Measurements from ENCODE around the gene GAL3ST2. TPM values are rescaled to one million over a fixed set of nuclear protein-coding genes. Genes with fewer than 3 reads are reported as not detected.

GAL3ST2 gene
- polyA plus RNA-seq, 1 of the 3 experiments (the other 2 are of a cell fraction): 0.15 TPM

DNA sequence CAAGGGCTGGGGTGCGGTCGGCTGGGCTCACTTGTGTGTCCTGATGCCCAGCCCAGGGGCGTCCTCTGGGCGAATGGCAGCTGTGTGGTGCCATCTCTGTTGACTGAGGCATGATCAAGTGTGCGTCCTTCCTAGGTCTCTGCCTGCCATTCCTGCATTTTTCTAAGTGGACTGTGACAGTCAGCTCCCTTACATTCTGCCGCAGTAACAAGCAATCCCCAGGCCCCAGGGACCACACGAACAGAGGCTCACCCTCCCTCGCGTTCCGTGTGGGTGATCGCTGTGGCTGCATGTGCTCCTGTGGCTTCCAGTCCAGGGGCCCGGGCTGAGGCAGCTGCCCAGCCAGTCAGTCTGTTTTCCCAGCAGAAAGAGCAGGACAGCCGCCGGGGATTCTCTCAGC lies 24.4 kb upstream of the GAL3ST2 start:
- no peak overlapping the region for H3K9ac ChIP-seq
- H3K4me1 ChIP-seq (ENCODE audit: control insufficient read depth in 1 of 2, insufficient read depth in 2 of 2, low read depth in 1 of 2, low read length in 1 of 2): no peaks in the 10 kb centered on the region
- H3K79me2 ChIP-seq (ENCODE audit: insufficient read depth): no peaks in the 10 kb centered on the region
- H2AFZ ChIP-seq (ENCODE audit: low read depth): no peak overlapping the region
- no peak overlapping the region for H3K4me2 ChIP-seq
- ChIA-PET POLR2A (no interaction called here), CTCF (no interaction called here)
- H3K9me3 ChIP-seq: no peaks in the 10 kb centered on the region
- TF ChIP-seq FOXJ3 (CRISPR knock-in tag; IDR thresholded peaks at IDR 0.05) (no peak), TCF12 (IDR thresholded peaks at IDR 0.05) (no peak), RFX5 (IDR thresholded peaks at IDR 0.05; ENCODE audit: low read length) (no peak), MEF2A (IDR thresholded peaks at IDR 0.05; ENCODE audit: borderline replicate concordance, low read depth) (no peak), GATA2 (CRISPR knock-in tag; IDR thresholded peaks at IDR 0.05) (no peak), SMC3 (IDR thresholded peaks at IDR 0.05; ENCODE audit: low read depth, low read length) (no peak)
- TF ChIP-seq, protein P1, sequence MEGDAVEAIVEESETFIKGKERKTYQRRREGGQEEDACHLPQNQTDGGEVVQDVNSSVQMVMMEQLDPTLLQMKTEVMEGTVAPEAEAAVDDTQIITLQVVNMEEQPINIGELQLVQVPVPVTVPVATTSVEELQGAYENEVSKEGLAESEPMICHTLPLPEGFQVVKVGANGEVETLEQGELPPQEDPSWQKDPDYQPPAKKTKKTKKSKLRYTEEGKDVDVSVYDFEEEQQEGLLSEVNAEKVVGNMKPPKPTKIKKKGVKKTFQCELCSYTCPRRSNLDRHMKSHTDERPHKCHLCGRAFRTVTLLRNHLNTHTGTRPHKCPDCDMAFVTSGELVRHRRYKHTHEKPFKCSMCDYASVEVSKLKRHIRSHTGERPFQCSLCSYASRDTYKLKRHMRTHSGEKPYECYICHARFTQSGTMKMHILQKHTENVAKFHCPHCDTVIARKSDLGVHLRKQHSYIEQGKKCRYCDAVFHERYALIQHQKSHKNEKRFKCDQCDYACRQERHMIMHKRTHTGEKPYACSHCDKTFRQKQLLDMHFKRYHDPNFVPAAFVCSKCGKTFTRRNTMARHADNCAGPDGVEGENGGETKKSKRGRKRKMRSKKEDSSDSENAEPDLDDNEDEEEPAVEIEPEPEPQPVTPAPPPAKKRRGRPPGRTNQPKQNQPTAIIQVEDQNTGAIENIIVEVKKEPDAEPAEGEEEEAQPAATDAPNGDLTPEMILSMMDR (IDR thresholded peaks at IDR 0.05): no peak
- DNase-seq: no peak
- H3K9me2 ChIP-seq: no peaks in the 10 kb centered on the region
- no peaks in the 10 kb centered on the region for H4K20me1 ChIP-seq (ENCODE audit: insufficient read depth)
- no peaks in the 10 kb centered on the region for H3K27me3 ChIP-seq (ENCODE audit: insufficient read depth)
- WGBS (ENCODE audit: low lambda C conversion rate): 97% methylated on average over 10 of the region's 14 CpGs
- no peak overlapping the region for H3K27ac ChIP-seq (ENCODE audit: low read depth in 2 of 2, low read length in 1 of 2)
- no peaks in the 10 kb centered on the region for H3F3A ChIP-seq (replicated peaks; ENCODE audit: insufficient read depth)
- H3K36me3 ChIP-seq (replicated peaks in 1 of 2; ENCODE audit: control insufficient read depth in 1 of 2, insufficient read depth in 2 of 2, low read length in 1 of 2): peaks cover 4 to 32% of the 10 kb centered on the region in 2 experiments
- no peak overlapping the region for H3K4me3 ChIP-seq (ENCODE audit: low read depth in 2 of 2, low read length in 1 of 2)

DNA sequence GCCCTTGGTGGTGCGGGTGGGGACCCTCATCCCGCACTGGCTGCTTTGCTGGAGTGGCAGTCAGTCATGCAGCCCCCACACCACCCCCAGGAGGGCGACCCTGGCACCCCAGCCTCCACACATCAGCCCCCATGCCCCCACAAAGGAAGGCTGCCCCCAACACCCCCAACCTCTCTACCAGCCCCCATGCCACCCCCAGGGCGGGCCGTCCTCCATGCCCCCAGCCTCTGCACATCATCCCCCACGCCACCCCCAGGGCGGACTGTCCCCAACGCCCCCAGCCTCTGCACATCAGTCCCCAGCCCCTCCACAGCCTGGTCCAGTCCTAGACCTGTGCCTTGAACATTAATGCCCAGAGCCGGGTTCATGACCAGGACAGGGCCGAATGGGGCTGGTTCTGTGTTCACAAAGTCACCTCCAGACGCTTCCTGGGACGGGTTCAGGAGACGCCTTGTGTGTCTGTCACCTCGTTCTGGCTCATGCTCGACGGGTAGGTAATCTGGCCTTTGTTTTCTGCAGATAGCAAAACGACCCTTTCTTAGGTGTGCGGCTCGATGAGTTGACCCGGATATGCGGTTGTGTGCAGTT lies 23.8 kb upstream of the GAL3ST2 start:
- Histone ChIP-seq H3K9ac (no peak overlapping the region), H3K4me2 (no peak overlapping the region), H3K27me3 (ENCODE audit: insufficient read depth) (no peaks in the 10 kb centered on the region), H3K9me3 (no peaks in the 10 kb centered on the region), H3K4me1 (ENCODE audit: control insufficient read depth in 1 of 2, insufficient read depth in 2 of 2, low read depth in 1 of 2, low read length in 1 of 2) (no peaks in the 10 kb centered on the region), H4K20me1 (ENCODE audit: insufficient read depth) (no peaks in the 10 kb centered on the region), H3K36me3 (replicated peaks in 1 of 2; ENCODE audit: control insufficient read depth in 1 of 2, insufficient read depth in 2 of 2, low read length in 1 of 2) (peaks cover 4 to 32% of the 10 kb centered on the region in 2 experiments), H3K79me2 (ENCODE audit: insufficient read depth) (no peaks in the 10 kb centered on the region), H3K4me3 (ENCODE audit: low read depth in 2 of 2, low read length in 1 of 2) (no peak overlapping the region), H3K9me2 (no peaks in the 10 kb centered on the region), H2AFZ (ENCODE audit: low read depth) (no peak overlapping the region), H3F3A (replicated peaks; ENCODE audit: insufficient read depth) (no peaks in the 10 kb centered on the region), H3K27ac (ENCODE audit: low read depth in 2 of 2, low read length in 1 of 2) (no peak overlapping the region)
- TF ChIP-seq GABPA (IDR thresholded peaks at IDR 0.05; ENCODE audit: low read depth): no peak
- 95% methylated on average over 19 of the region's 21 CpGs for WGBS (ENCODE audit: low lambda C conversion rate)
- ChIA-PET CTCF (no interaction called here), POLR2A (no interaction called here)
- no peak for DNase-seq

DNA sequence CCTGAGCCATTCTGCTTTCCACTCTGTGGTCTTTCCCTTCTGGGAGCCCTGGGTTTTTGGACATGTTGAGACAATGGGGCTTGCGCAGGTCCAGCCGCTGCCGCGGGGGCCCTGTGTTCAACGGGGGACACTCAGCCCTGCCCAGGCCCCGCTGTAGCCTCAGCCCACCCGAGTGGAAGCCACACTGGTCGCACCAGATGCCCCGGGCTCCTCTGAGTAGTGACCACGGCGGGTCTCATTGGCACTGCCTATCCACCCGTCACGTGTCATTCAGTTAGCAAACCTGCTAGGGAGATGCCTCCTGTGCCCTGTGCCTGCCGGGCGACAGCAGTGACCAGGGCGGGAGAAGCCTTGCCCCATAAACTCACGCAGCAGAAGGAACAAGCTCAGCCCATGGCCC lies 23.1 kb upstream of the GAL3ST2 start:
- Histone ChIP-seq H3K79me2 (ENCODE audit: insufficient read depth) (no peaks in the 10 kb centered on the region), H3K36me3 (replicated peaks in 1 of 2; ENCODE audit: control insufficient read depth in 1 of 2, insufficient read depth in 2 of 2, low read length in 1 of 2) (peaks cover 4 to 32% of the 10 kb centered on the region in 2 experiments), H3K27ac (ENCODE audit: low read depth in 2 of 2, low read length in 1 of 2) (no peak overlapping the region), H3K9me3 (no peaks in the 10 kb centered on the region), H3K9me2 (no peaks in the 10 kb centered on the region), H3K4me1 (ENCODE audit: control insufficient read depth in 1 of 2, insufficient read depth in 2 of 2, low read depth in 1 of 2, low read length in 1 of 2) (no peaks in the 10 kb centered on the region), H3K27me3 (ENCODE audit: insufficient read depth) (no peaks in the 10 kb centered on the region), H4K20me1 (ENCODE audit: insufficient read depth) (no peaks in the 10 kb centered on the region), H3K4me2 (no peak overlapping the region), H3K9ac (no peak overlapping the region), H3F3A (replicated peaks; ENCODE audit: insufficient read depth) (peaks cover 4% of the 10 kb centered on the region), H3K4me3 (ENCODE audit: low read depth in 2 of 2, low read length in 1 of 2) (no peak overlapping the region), H2AFZ (ENCODE audit: low read depth) (no peak overlapping the region)
- DNase-seq: no peak
- POLR2A ChIA-PET: no interaction called here
- CTCF ChIA-PET: no interaction called here
- TF ChIP-seq RCOR1 (IDR thresholded peaks at IDR 0.05; ENCODE audit: low read length): no peak
- TF ChIP-seq, protein P2, sequence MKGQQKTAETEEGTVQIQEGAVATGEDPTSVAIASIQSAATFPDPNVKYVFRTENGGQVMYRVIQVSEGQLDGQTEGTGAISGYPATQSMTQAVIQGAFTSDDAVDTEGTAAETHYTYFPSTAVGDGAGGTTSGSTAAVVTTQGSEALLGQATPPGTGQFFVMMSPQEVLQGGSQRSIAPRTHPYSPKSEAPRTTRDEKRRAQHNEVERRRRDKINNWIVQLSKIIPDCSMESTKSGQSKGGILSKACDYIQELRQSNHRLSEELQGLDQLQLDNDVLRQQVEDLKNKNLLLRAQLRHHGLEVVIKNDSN (IDR thresholded peaks at IDR 0.05; ENCODE audit: borderline replicate concordance, low read depth): no peak
- TF ChIP-seq, protein P1 (IDR thresholded peaks at IDR 0.05): no peak
- TF ChIP-seq, protein P3, sequence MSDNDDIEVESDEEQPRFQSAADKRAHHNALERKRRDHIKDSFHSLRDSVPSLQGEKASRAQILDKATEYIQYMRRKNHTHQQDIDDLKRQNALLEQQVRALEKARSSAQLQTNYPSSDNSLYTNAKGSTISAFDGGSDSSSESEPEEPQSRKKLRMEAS (IDR thresholded peaks at IDR 0.05; ENCODE audit: low read depth): no peak
- no peak for TF ChIP-seq FOXM1 (IDR thresholded peaks at IDR 0.05; ENCODE audit: low read depth)
- TF ChIP-seq ELF1 (IDR thresholded peaks at IDR 0.05): no peak
- no peak for TF ChIP-seq RAD21 (IDR thresholded peaks at IDR 0.05; ENCODE audit: low read length)
- 100% methylated on average over 5 of the region's 17 CpGs for WGBS (ENCODE audit: low lambda C conversion rate)
